ENCODE measurements around the gene PNPLA7.

- TF ChIP-seq ZNF473 (tag by site-specific recombination; IDR thresholded peaks at IDR 0.05): no peak
- no peak for TF ChIP-seq ZNF274 (IDR thresholded peaks at IDR 0.05; ENCODE audit: low read length)
- no peak for TF ChIP-seq ZNF274 (tag by site-specific recombination; IDR thresholded peaks at IDR 0.05; ENCODE audit: borderline replicate concordance)
- no peak for TF ChIP-seq CTCF (tag by site-specific recombination; IDR thresholded peaks at IDR 0.05)
- no peak for TF ChIP-seq SP2 (tag by site-specific recombination; IDR thresholded peaks at IDR 0.05)
- TF ChIP-seq ZNF654 (tag by site-specific recombination; IDR thresholded peaks at IDR 0.05; ENCODE audit: low read depth): no peak
- TF ChIP-seq REST (tag by site-specific recombination; IDR thresholded peaks at IDR 0.05): no peak
- TF ChIP-seq ZSCAN16 (tag by site-specific recombination; IDR thresholded peaks at IDR 0.05): no peak
- TF ChIP-seq ZNF114 (tag by site-specific recombination; IDR thresholded peaks at IDR 0.05): no peak
- TF ChIP-seq ZNF18 (tag by site-specific recombination; IDR thresholded peaks at IDR 0.05): no peak
- no peak for TF ChIP-seq ZNF121 (tag by site-specific recombination; IDR thresholded peaks at IDR 0.05)
- TF ChIP-seq PRDM10 (tag by site-specific recombination; IDR thresholded peaks at IDR 0.05): no peak
These were observed 61.3 kb downstream of the PNPLA7 start for GRCh38 chr9:137488906-137489305.

Data from HEK293 (cell line).